ENCODE data around the gene MYH9. TPM values are rescaled to one million over a fixed set of nuclear protein-coding genes. Genes with fewer than 3 reads are reported as not detected.

MYH9 gene
- 100 to 1,000 TPM; 125 to 229 TPM for total RNA-seq

GRCh38 chr22:36387959-36388726 is at the start of gene MYH9:
Gene MYH9 (minus strand): TSS chr22:36387967. CDS start chr22:36349236, 38,731 bp downstream.
- peak; percentile 99 for DNase-seq (ENCODE audit: low spot score)
- H3K9me3 ChIP-seq = no peaks in the 10 kb centered on the region
- peak within 1 kb of the TSS; percentile 98 to 99 for H3K27ac ChIP-seq
- TF ChIP-seq, protein P1, sequence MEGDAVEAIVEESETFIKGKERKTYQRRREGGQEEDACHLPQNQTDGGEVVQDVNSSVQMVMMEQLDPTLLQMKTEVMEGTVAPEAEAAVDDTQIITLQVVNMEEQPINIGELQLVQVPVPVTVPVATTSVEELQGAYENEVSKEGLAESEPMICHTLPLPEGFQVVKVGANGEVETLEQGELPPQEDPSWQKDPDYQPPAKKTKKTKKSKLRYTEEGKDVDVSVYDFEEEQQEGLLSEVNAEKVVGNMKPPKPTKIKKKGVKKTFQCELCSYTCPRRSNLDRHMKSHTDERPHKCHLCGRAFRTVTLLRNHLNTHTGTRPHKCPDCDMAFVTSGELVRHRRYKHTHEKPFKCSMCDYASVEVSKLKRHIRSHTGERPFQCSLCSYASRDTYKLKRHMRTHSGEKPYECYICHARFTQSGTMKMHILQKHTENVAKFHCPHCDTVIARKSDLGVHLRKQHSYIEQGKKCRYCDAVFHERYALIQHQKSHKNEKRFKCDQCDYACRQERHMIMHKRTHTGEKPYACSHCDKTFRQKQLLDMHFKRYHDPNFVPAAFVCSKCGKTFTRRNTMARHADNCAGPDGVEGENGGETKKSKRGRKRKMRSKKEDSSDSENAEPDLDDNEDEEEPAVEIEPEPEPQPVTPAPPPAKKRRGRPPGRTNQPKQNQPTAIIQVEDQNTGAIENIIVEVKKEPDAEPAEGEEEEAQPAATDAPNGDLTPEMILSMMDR (IDR thresholded peaks at IDR 0.05) = no peak
- H3K4me1 ChIP-seq = peaks cover 0 to 37% of the 10 kb centered on the region in 2 donors
- no peaks in the 10 kb centered on the region for H3K27me3 ChIP-seq
- peak within 1 kb of the TSS; percentile 85 to 94 for H3K4me3 ChIP-seq
- H3K36me3 ChIP-seq = peaks cover 28% of the 10 kb centered on the region

DNA sequence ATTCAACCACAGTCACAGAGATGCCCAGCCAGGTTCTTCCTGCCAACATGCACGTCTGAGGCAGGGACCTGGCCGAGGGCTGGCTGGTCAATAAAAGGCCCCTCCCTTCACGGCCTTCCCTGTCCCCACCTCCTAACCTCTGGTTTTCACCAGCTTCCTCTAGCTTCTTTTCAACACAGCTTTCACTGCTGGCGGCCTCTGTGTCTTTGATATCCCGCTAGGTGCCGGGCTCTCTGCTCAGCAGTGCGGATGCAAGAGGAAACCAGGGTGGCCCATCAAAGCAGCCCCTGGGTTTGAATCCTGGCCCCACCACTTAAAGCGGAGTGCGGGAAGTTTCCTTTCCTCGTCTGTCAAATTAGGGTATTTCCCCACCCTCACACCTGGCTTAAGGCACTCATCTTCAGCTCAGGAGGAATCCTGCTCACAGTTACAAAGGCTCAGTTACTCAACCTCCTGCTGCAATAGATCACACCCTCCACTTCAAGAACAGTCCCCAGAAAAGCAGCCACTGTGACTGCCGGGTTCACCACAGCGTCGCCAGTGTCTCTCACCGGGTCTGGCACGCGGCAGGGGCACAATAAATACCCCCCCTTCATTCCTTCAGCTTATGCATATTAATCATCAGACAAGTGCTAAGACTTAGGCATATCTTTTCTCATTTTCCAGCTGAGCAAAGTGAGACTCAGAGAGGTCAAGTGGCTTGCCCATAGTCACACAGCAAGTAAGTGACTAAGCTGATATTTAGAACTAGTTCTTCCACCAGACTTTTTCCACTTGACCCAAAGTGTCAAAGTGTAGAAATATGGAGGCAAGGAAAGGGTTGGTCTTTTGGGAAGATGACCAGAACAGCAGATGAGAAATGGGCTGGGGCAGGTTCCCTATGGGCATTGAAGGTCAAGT is 48.0 kb upstream of the MYH9 start:
- H3K36me3 ChIP-seq = no peaks in the 10 kb centered on the region
- no peaks in the 10 kb centered on the region for H3K27me3 ChIP-seq
- TF ChIP-seq, protein P1 (IDR thresholded peaks at IDR 0.05) = no peak
- H3K4me3 ChIP-seq = no peak overlapping the region
- no peak for DNase-seq (ENCODE audit: low spot score)
- no peak overlapping the region for H3K27ac ChIP-seq
- H3K9me3 ChIP-seq = no peaks in the 10 kb centered on the region
- H3K4me1 ChIP-seq = peaks cover 0 to 10% of the 10 kb centered on the region in 2 donors

GRCh38 chr22:36433318-36434231 is 45.8 kb upstream of the MYH9 start:
- no peaks in the 10 kb centered on the region for H3K27me3 ChIP-seq
- DNase-seq (ENCODE audit: low spot score) = no peak
- TF ChIP-seq, protein P1 (IDR thresholded peaks at IDR 0.05) = no peak
- H3K4me1 ChIP-seq = no peaks in the 10 kb centered on the region
- no peaks in the 10 kb centered on the region for H3K36me3 ChIP-seq
- H3K27ac ChIP-seq = no peak overlapping the region
- H3K4me3 ChIP-seq = no peak overlapping the region
- H3K9me3 ChIP-seq = no peaks in the 10 kb centered on the region

GRCh38 chr22:36432592-36433317 is 45.0 kb upstream of the MYH9 start:
- H3K4me1 ChIP-seq = no peaks in the 10 kb centered on the region
- H3K27ac ChIP-seq = no peak overlapping the region
- no peak for DNase-seq (ENCODE audit: low spot score)

More at GRCh38 chr22:36432592-36433317, 45.0 kb upstream of the MYH9 start:
- Histone ChIP-seq H3K36me3 (no peaks in the 10 kb centered on the region), H3K9me3 (no peaks in the 10 kb centered on the region), H3K4me3 (no peak overlapping the region), H3K27me3 (no peaks in the 10 kb centered on the region)
- TF ChIP-seq, protein P1 (IDR thresholded peaks at IDR 0.05) = no peak

All from right atrium auricular region (tissue), 2 donors.